HCT116 (cell line): Measurements from ENCODE around the gene TPO. TPM values are rescaled to one million over a fixed set of nuclear protein-coding genes. Genes with fewer than 3 reads are reported as not detected.

ENCODE experiments used
- ATAC-seq: fragments of 200-7000 bp; cut with Tn5 transposase; 2 replicates; pipeline ENCODE4 v1.9.1; 2020; ENCODE audit warnings: mild to moderate bottlenecking, moderate library complexity
- BruUV-seq: library from RNA; stranded (reverse); fragments of 400-500 nt; replicated peaks from 2 replicates; lab custom pipeline; 2021; lab: Mats Ljungman, UMichigan
- CTCF ChIA-PET: fragments of 300-600 bp; sonication (Branson Sonifier 250); formaldehyde crosslinking; loops from one replicate; lab custom pipeline; 2021; ENCODE audit warnings: antibody characterized with exemption; lab: Charles Lee
- POLR2A ChIA-PET: fragments of 300-600, 350-600 bp; sonication (Branson Sonifier 250); formaldehyde crosslinking; loops from one replicate; lab custom pipeline; 2021; ENCODE audit warnings: antibody characterized with exemption; lab: Charles Lee
- RAD21 ChIA-PET, 2 experiments: fragments of 300-600 bp; sonication (Branson Sonifier 250); formaldehyde crosslinking; loops; one replicate each; lab custom pipeline; 2023; ENCODE audit warnings: low total read pairs in 2 of 2; ENCODE audit not compliant: uncharacterized antibody in 2 of 2, unreplicated experiment in 2 of 2, low non-redundant PET in 1 of 2; lab: Charles Lee
- DNase-seq: peaks from one replicate; pipeline ENCODE4 v3.0.0-alpha.2; 2010; ENCODE audit warnings: low read depth, low spot score
- H2AFZ ChIP-seq: fragments of 200-600 bp; shearing (Covaris generic), sonication (generic); 2 replicates; pipeline ENCODE4 v1.6.1; 2017; ENCODE audit warnings: low read depth, mixed run types, mixed read lengths, antibody characterized with exemption, low read length; ENCODE audit not compliant: poor library complexity, severe bottlenecking
- H3K27ac ChIP-seq: 2 replicates; pipeline ENCODE4 v1.5.1; 2012; ENCODE audit warnings: low read depth, low read length
- H3K27me3 ChIP-seq: fragments of 200-600 bp; sonication (generic); 2 replicates; pipeline ENCODE4 v1.6.1; 2016; ENCODE audit warnings: mixed run types, low read length, mixed read lengths; ENCODE audit not compliant: insufficient read depth
- H3K36me3 ChIP-seq, 2 experiments: fragments of 200-500 bp in 1 of 2; fragments of 200-600 bp in 1 of 2; sonication (Bioruptor generic) in 1 of 2; sonication (generic) in 1 of 2; 2 replicates each; pipeline versions ENCODE4 v1.5.1 to v1.6.1; 2014 to 2016; ENCODE audit warnings: low read length in 2 of 2, inconsistent platforms in 1 of 2, mixed read lengths in 1 of 2, mixed run types in 1 of 2; ENCODE audit not compliant: insufficient read depth in 2 of 2, control insufficient read depth in 1 of 2
- H3K4me1 ChIP-seq, 2 experiments: fragments of 200-600 bp in 1 of 2; sonication (generic) in 1 of 2; 2 replicates each; pipeline versions ENCODE4 v1.5.1 to v1.6.1; 2012 to 2017; ENCODE audit warnings: low read length in 2 of 2, inconsistent platforms in 1 of 2, mild to moderate bottlenecking in 1 of 2, mixed read lengths in 1 of 2, mixed run types in 1 of 2, moderate library complexity in 1 of 2; ENCODE audit not compliant: insufficient read depth in 2 of 2, control insufficient read depth in 1 of 2
- H3K4me2 ChIP-seq: fragments of 200-600 bp; sonication (generic); 2 replicates; pipeline ENCODE4 v1.6.1; 2017; ENCODE audit warnings: mixed run types, low read length, mixed read lengths
- H3K4me3 ChIP-seq, 2 experiments: fragments of 200-600 bp in 1 of 2; sonication (generic) in 1 of 2; replicated peaks in 1 of 2; 2 replicates each; pipeline ENCODE4 v1.5.1; 2011 to 2016; ENCODE audit warnings: low read length in 2 of 2, control low read depth in 1 of 2, low read depth in 1 of 2, mild to moderate bottlenecking in 1 of 2, mixed read lengths in 1 of 2, mixed run types in 1 of 2
- H3K79me2 ChIP-seq: fragments of 200-600 bp; sonication (generic); 2 replicates; pipeline ENCODE4 v1.6.1; 2017; ENCODE audit warnings: mild to moderate bottlenecking, mixed run types, low read length, moderate library complexity, mixed read lengths; ENCODE audit not compliant: insufficient read depth
- H3K9ac ChIP-seq: fragments of 200-600 bp; sonication (generic); 2 replicates; pipeline ENCODE4 v1.6.1; 2016; ENCODE audit warnings: low read length, mixed read lengths
- H3K9me2 ChIP-seq: fragments of 200-600 bp; sonication (generic), shearing (Covaris generic); 2 replicates; pipeline ENCODE4 v1.6.1; 2017; ENCODE audit warnings: mixed run types, mild to moderate bottlenecking, moderate library complexity; ENCODE audit not compliant: insufficient read depth
- H3K9me3 ChIP-seq, 2 experiments: fragments of 200-500 bp in 1 of 2; fragments of 200-600 bp in 1 of 2; sonication (Bioruptor generic) in 1 of 2; sonication (generic) in 1 of 2; 2 replicates each; pipeline ENCODE4 v1.6.1; 2014 to 2017; ENCODE audit warnings: low read length in 2 of 2, mixed read lengths in 2 of 2, inconsistent platforms in 1 of 2, low read depth in 1 of 2, mild to moderate bottlenecking in 1 of 2, mixed run types in 1 of 2, moderate library complexity in 1 of 2; ENCODE audit not compliant: control insufficient read depth in 1 of 2, insufficient read depth in 1 of 2
- H4K20me1 ChIP-seq: fragments of 200-600 bp; sonication (generic), shearing (Covaris generic); 2 replicates; pipeline ENCODE4 v1.6.1; 2017; ENCODE audit warnings: mixed run types, mild to moderate bottlenecking, moderate library complexity; ENCODE audit not compliant: insufficient read depth
- CEBPB ChIP-seq: IDR thresholded peaks from 2 replicates; pipeline ENCODE4 v1.6.1; 2012; ENCODE audit warnings: low read depth
- EGR1 ChIP-seq: IDR thresholded peaks from 2 replicates; pipeline ENCODE4 v1.6.1; 2012; ENCODE audit warnings: low read depth
- ELF1 ChIP-seq: IDR thresholded peaks from 2 replicates; pipeline ENCODE4 v1.6.1; 2012; ENCODE audit warnings: low read depth, borderline replicate concordance
- EZH2 ChIP-seq: fragments of 200-600 bp; sonication (generic); IDR thresholded peaks from 2 replicates; pipeline ENCODE4 v1.6.1; 2017; ENCODE audit warnings: antibody characterized with exemption, mixed run types
- EZH2phosphoT487 ChIP-seq: fragments of 200-600 bp; IDR thresholded peaks from 2 replicates; pipeline ENCODE4 v1.6.1; 2018; ENCODE audit warnings: antibody characterized with exemption, borderline replicate concordance
- FOSL1 ChIP-seq: IDR thresholded peaks from 2 replicates; pipeline ENCODE4 v1.6.1; 2012; ENCODE audit warnings: low read depth
- JUND ChIP-seq: IDR thresholded peaks from 2 replicates; pipeline ENCODE4 v1.6.1; 2012
- POLR2A ChIP-seq: IDR thresholded peaks from 2 replicates; pipeline ENCODE4 v1.7.0; 2011; ENCODE audit warnings: borderline replicate concordance; ENCODE audit not compliant: insufficient read depth, insufficient read length; ENCODE audit errors: extremely low read depth
- POLR2AphosphoS5 ChIP-seq: IDR thresholded peaks from 2 replicates; pipeline ENCODE4 v1.6.1; 2011; ENCODE audit warnings: mild to moderate bottlenecking, low read depth, low read length, moderate library complexity
- RAD21 ChIP-seq: IDR thresholded peaks from 2 replicates; pipeline ENCODE4 v1.6.1; 2012; ENCODE audit warnings: low read depth, mild to moderate bottlenecking
- SP1 ChIP-seq: IDR thresholded peaks from 2 replicates; pipeline ENCODE4 v1.6.1; 2012; ENCODE audit warnings: low read depth
- TCF7L2 ChIP-seq: IDR thresholded peaks from 2 replicates; pipeline ENCODE4 v1.7.0; 2011; ENCODE audit warnings: borderline replicate concordance, inconsistent platforms; ENCODE audit not compliant: insufficient read depth, insufficient read length; ENCODE audit errors: extremely low read depth
- YY1 ChIP-seq: IDR thresholded peaks from 2 replicates; pipeline ENCODE4 v1.6.1; 2011; ENCODE audit warnings: low read length, low read depth, moderate library complexity, mild to moderate bottlenecking; ENCODE audit not compliant: insufficient replicate concordance; ENCODE audit errors: extremely low read depth
- ZBTB33 ChIP-seq: IDR thresholded peaks from 2 replicates; pipeline ENCODE4 v1.6.1; 2011; ENCODE audit warnings: mild to moderate bottlenecking, low read length, moderate library complexity; ENCODE audit not compliant: insufficient replicate concordance; ENCODE audit errors: extremely low read depth
- ZNF274 ChIP-seq: fragments of 200-500 bp; sonication (Bioruptor generic); IDR thresholded peaks from 2 replicates; pipeline ENCODE4 v1.6.1; 2014; ENCODE audit warnings: mild to moderate bottlenecking, low read depth, low read length, inconsistent platforms
- intact Hi-C: fragments of 100-400 bp; cut with micrococcal nuclease; formaldehyde crosslinking; loops from 2 replicates; pipeline ENCODE4 v1.10.0; 2022
- total RNA-seq: library from RNA; stranded (reverse); gene quantifications from one replicate; pipeline ENCODE4 v1.2.1, GENCODE V29; 2021; ENCODE audit not compliant: unreplicated experiment
- TF ChIP-seq, protein P1 (sequence below): IDR thresholded peaks from 2 replicates; pipeline ENCODE4 v1.6.1; 2012
- TF ChIP-seq, protein P2 (sequence below): IDR thresholded peaks from 2 replicates; pipeline ENCODE4 v1.6.1; 2012

TPO gene
- total RNA-seq, 1 experiment from 2014 or later, result not detected

DNA sequence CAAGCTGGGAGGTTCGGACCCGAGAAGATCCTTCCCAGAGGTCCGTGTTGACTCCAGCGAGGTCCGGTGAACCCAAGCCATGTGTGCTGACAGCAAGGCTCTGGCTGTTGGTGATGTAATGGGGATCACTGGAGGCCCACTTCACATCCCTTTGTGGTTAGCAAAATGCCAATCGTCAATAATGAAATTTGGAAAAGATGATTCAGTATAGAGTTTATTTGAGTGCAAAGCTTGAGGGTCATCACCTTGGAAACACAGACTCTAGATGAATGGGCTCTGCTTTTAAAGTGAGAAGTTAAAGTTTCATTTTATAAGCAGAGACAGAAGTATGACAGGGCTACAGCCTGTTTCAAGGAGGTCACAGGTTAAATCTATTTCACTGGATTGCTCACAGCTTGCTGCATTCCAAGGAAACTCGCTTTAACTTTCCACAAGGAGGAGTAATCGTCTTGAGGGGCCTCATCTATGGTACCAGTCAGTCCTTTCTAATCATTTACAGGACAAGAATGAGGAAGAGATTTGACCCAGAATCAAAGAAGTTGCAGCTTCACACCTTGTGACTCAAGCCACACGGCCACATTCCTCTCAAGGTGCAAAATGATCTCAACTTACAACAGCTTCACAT lies 140.5 kb downstream of the TPO start:
- Histone ChIP-seq H3K4me2 (no peak overlapping the region), H3K9me3 (no peaks in the 10 kb centered on the region), H3K9me2 (no peaks in the 10 kb centered on the region), H3K9ac (no peak overlapping the region), H3K27me3 (no peaks in the 10 kb centered on the region), H3K27ac (no peak overlapping the region), H3K79me2 (no peaks in the 10 kb centered on the region), H3K36me3 (no peaks in the 10 kb centered on the region), H3K4me3 (no peak overlapping the region), H4K20me1 (no peaks in the 10 kb centered on the region), H3K4me1 (peaks cover 0 to 7% of the 10 kb centered on the region in 2 experiments; a peak in 2 of 4 replicates), H2AFZ (no peak overlapping the region)
- BruUV-seq, result no TSS peak
- ChIA-PET RAD21 (no interaction called here), CTCF (interaction anchor here (1.5 to 1.9 kb wide), 2 partner anchors 197 to 216 kb away, joined by 3 to 13 read pairs; no protein-coding TSS in a partner anchor), POLR2A (no interaction called here)
- TF ChIP-seq ELF1, result no peak
- TF ChIP-seq CEBPB, result no peak
- no peak for TF ChIP-seq TCF7L2
- TF ChIP-seq, protein P1, sequence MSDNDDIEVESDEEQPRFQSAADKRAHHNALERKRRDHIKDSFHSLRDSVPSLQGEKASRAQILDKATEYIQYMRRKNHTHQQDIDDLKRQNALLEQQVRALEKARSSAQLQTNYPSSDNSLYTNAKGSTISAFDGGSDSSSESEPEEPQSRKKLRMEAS, result peak; percentile 35; the same call in 1 of the 2 replicates
- ATAC-seq, result no peak
- peak; percentile 7 for DNase-seq
- intact Hi-C loops, result no loop called here

DNA sequence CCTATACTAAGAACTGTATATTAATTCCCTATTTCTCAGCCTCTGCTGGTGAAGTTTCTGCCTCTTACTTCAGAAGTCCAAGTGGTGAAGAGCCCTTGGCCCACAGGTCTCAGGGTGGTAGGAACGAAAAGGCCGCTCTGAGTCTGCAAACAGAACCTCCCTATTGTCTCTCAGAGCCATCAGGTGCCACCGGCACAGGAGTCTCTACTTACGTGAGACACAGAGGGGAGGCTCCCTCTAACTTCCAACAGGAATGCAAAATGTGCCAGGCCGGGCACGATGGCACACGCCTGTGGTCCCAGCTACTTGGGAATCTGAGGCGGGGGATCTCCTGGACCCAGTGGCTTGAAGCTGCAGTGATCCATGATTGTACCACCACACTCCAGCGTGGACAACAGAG lies 143.0 kb downstream of the TPO start:
- no peaks in the 10 kb centered on the region for H3K9me3 ChIP-seq
- TF ChIP-seq ZBTB33 (no peak), EZH2 (no peak), ZNF274 (no peak), POLR2A (no peak), RAD21 (no peak), POLR2AphosphoS5 (no peak), YY1 (no peak), JUND (no peak), TCF7L2 (no peak), FOSL1 (no peak), SP1 (no peak), CEBPB (no peak), EZH2phosphoT487 (no peak), EGR1 (no peak)
- TF ChIP-seq, protein P1, result no peak
- TF ChIP-seq, protein P2, sequence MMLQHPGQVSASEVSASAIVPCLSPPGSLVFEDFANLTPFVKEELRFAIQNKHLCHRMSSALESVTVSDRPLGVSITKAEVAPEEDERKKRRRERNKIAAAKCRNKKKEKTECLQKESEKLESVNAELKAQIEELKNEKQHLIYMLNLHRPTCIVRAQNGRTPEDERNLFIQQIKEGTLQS, result no peak
- H3K9ac ChIP-seq, result no peak overlapping the region
- H3K4me1 ChIP-seq, result no peaks in the 10 kb centered on the region; a peak in 1 of 4 replicates
- DNase-seq (no peak), ATAC-seq (no peak)
- intact Hi-C loops, result no loop called here
- POLR2A ChIA-PET, result no interaction called here
- BruUV-seq, result no TSS peak
- H2AFZ ChIP-seq, result no peak overlapping the region
- no peaks in the 10 kb centered on the region for H3K27me3 ChIP-seq
- H3K9me2 ChIP-seq, result no peaks in the 10 kb centered on the region
- no peak overlapping the region for H3K4me2 ChIP-seq
- H3K79me2 ChIP-seq, result no peaks in the 10 kb centered on the region
- H3K4me3 ChIP-seq, result no peak overlapping the region
- H3K27ac ChIP-seq, result no peak overlapping the region
- CTCF ChIA-PET, result no interaction called here
- no peaks in the 10 kb centered on the region for H3K36me3 ChIP-seq
- RAD21 ChIA-PET, result no interaction called here
- no peaks in the 10 kb centered on the region for H4K20me1 ChIP-seq
